DMS 273 (cell line): Measurements from ENCODE around the gene PRDM12.
A peak's percentile ranks its signal among the peaks of the same experiment; 100 is the strongest.

ENCODE experiments used
- DNase-seq: peaks from one replicate; lab custom pipeline; 2025; ENCODE audit not compliant: unreplicated experiment; lab: John Stamatoyannopoulos, UW

PRDM12 gene

GRCh38 chr9:130635721-130636647 is 28.4 kb upstream of the PRDM12 start:
- no peak for DNase-seq

GRCh38 chr9:130636648-130637020 is 27.8 kb upstream of the PRDM12 start:
- DNase-seq: no peak

GRCh38 chr9:130638284-130639123 is 25.9 kb upstream of the PRDM12 start:
- DNase-seq: no peak

- peak; percentile 45 for DNase-seq
Measured at GRCh38 chr9:130639124-130639765, 25.1 kb upstream of the PRDM12 start.

- DNase-seq: no peak
Measured at GRCh38 chr9:130639866-130640555, 24.4 kb upstream of the PRDM12 start.

- peak; percentile 24 for DNase-seq
Measured at GRCh38 chr9:130640681-130641080, 23.7 kb upstream of the PRDM12 start.

- DNase-seq: no peak
Measured at GRCh38 chr9:130642926-130643325, 21.5 kb upstream of the PRDM12 start.

GRCh38 chr9:130651221-130651620 is 13.2 kb upstream of the PRDM12 start:
- no peak for DNase-seq

GRCh38 chr9:130651752-130652151 is 12.6 kb upstream of the PRDM12 start:
- DNase-seq: no peak

- DNase-seq: no peak
Measured at GRCh38 chr9:130654879-130655278, 9.5 kb upstream of the PRDM12 start.

GRCh38 chr9:130658893-130659698 is 5.3 kb upstream of the PRDM12 start:
- DNase-seq: no peak

GRCh38 chr9:130659699-130660248 is 4.6 kb upstream of the PRDM12 start:
- DNase-seq: peak; percentile 71

GRCh38 chr9:130660326-130660682 is 4.1 kb upstream of the PRDM12 start:
- DNase-seq: peak; percentile 56

- peak; percentile 79 for DNase-seq
Measured at GRCh38 chr9:130660683-130661450, 3.5 kb upstream of the PRDM12 start.

- DNase-seq: peak; percentile 53
Measured at GRCh38 chr9:130661451-130662098, 2.8 kb upstream of the PRDM12 start.

GRCh38 chr9:130662099-130662969 is 2.1 kb upstream of the PRDM12 start:
- DNase-seq: peak; percentile 53

GRCh38 chr9:130662970-130663257 is 1.5 kb upstream of the PRDM12 start:
- DNase-seq: peak; percentile 54
